MM.1S (cell line): ENCODE results near the gene ZBTB49.

Experiments
- DNase-seq: peaks from one replicate; pipeline ENCODE4 v3.0.0-alpha.2; 2015
- H2AFZ ChIP-seq: fragments of 300-600 bp; sonication (generic); 2 replicates; pipeline ENCODE4 v1.6.0; 2016; ENCODE audit warnings: antibody characterized with exemption, low read length
- H3F3A ChIP-seq: fragments of 300-600 bp; sonication (generic); 2 replicates; pipeline ENCODE4 v1.6.1; 2016; ENCODE audit warnings: mild to moderate bottlenecking, antibody characterized with exemption, low read length, moderate library complexity, mixed read lengths; ENCODE audit not compliant: insufficient read depth
- H3K27ac ChIP-seq: fragments of 300-600 bp; sonication (generic); 2 replicates; pipeline ENCODE4 v1.5.1; 2016; ENCODE audit warnings: mild to moderate bottlenecking, low read length
- H3K27me3 ChIP-seq: fragments of 300-600 bp; sonication (generic); replicated peaks from 2 replicates; pipeline ENCODE4 v1.6.0; 2016; ENCODE audit warnings: low read length; ENCODE audit not compliant: insufficient read depth
- H3K36me3 ChIP-seq: fragments of 300-600 bp; sonication (generic); replicated peaks from 2 replicates; pipeline ENCODE4 v1.6.1; 2016; ENCODE audit warnings: mild to moderate bottlenecking, low read length, mixed read lengths; ENCODE audit not compliant: insufficient read depth
- H3K4me1 ChIP-seq: fragments of 300-600 bp; sonication (generic); 2 replicates; pipeline ENCODE4 v1.6.1; 2016; ENCODE audit warnings: low read length, mixed read lengths
- H3K4me2 ChIP-seq: fragments of 300-600 bp; sonication (generic); 2 replicates; pipeline ENCODE4 v1.6.0; 2016; ENCODE audit warnings: low read depth, low read length
- H3K4me3 ChIP-seq: fragments of 300-600 bp; sonication (generic); 2 replicates; pipeline ENCODE4 v1.5.1; 2016; ENCODE audit warnings: low read length, mixed read lengths
- H3K79me2 ChIP-seq: fragments of 300-600 bp; sonication (generic); 2 replicates; pipeline ENCODE4 v1.6.1; 2016; ENCODE audit warnings: mixed run types, low read length, mixed read lengths
- H3K9ac ChIP-seq: fragments of 300-600 bp; sonication (generic); 2 replicates; pipeline ENCODE4 v1.6.1; 2016; ENCODE audit warnings: low read length, mixed read lengths
- H3K9me2 ChIP-seq: fragments of 300-600 bp; sonication (generic); replicated peaks from 2 replicates; pipeline ENCODE4 v1.6.1; 2016; ENCODE audit warnings: mild to moderate bottlenecking, low read length, mixed read lengths; ENCODE audit not compliant: insufficient read depth
- H3K9me3 ChIP-seq: fragments of 300-600 bp; sonication (generic); replicated peaks from 2 replicates; pipeline ENCODE4 v1.6.1; 2016; ENCODE audit warnings: mild to moderate bottlenecking, low read length, mixed read lengths; ENCODE audit not compliant: insufficient read depth
- H4K20me1 ChIP-seq: fragments of 300-600 bp; sonication (generic); 2 replicates; pipeline ENCODE4 v1.6.1; 2016; ENCODE audit warnings: mild to moderate bottlenecking, low read length, moderate library complexity, mixed read lengths; ENCODE audit not compliant: insufficient read depth
- EZH2 ChIP-seq: fragments of 300-600 bp; sonication (generic); optimal IDR thresholded peaks from 2 replicates; pipeline ENCODE3; 2017; ENCODE audit warnings: low read depth, mild to moderate bottlenecking, antibody characterized with exemption, low read length, mixed read lengths
- EZH2phosphoT487 ChIP-seq: fragments of 300-600 bp; sonication (generic); IDR thresholded peaks from 2 replicates; pipeline ENCODE4 v1.6.1; 2018; ENCODE audit warnings: antibody characterized with exemption, low read length
- TF ChIP-seq, protein P1 (sequence below): fragments of 300-600 bp; sonication (generic); IDR thresholded peaks from 2 replicates; pipeline ENCODE4 v1.5.1; 2016; ENCODE audit warnings: antibody characterized with exemption, low read length, mixed read lengths

ZBTB49 gene

DNA sequence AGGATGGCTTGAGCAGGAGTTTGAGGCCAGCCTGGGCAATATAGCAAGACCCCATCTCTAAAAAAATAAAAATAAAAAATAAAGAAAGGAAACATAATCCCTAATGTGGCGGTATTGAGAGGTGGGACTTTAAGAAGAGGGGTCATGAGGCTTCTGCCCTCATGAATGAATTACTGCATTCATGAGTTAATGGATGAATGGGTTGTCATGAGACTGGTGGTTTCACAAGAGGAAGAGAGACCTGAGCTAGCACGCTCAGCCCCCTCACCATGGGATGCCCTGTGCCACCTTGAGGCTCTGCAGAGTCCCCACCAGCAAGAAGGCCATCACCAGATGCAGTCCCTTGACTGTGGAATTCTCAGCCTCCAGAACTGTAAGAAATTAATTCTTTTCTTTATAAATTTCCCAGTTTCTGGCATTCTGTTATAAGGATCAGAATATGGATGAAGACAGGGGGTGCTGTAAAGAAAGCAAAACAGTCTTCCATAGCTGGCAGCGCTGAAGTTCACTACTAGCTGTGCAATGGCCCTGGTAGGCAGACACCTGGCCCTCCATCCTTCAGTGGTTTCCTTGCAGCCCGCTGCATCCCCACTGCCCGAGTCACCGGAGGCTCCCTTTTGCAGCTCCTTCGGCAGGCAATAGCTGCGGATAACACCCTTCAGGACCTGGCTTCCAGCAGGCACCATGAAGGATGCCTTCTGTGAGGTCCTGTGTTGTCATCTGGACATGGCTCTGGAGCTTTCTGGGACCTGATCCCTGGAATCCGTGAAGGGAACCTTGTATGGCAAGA lies 52.0 kb downstream of the ZBTB49 start:
- Histone ChIP-seq H3K9me2 (no peaks in the 10 kb centered on the region), H3F3A (peaks cover 15% of the 10 kb centered on the region), H3K4me1 (peaks cover 18% of the 10 kb centered on the region), H2AFZ (no peak overlapping the region), H3K36me3 (no peaks in the 10 kb centered on the region), H3K9me3 (no peaks in the 10 kb centered on the region), H3K27me3 (no peaks in the 10 kb centered on the region), H3K79me2 (no peaks in the 10 kb centered on the region), H3K27ac (no peak overlapping the region), H3K4me3 (no peak overlapping the region), H3K9ac (no peak overlapping the region), H3K4me2 (no peak overlapping the region), H4K20me1 (no peaks in the 10 kb centered on the region)
- no peak for DNase-seq
- TF ChIP-seq EZH2phosphoT487 (no peak), EZH2 (no peak)
- TF ChIP-seq, protein P1, sequence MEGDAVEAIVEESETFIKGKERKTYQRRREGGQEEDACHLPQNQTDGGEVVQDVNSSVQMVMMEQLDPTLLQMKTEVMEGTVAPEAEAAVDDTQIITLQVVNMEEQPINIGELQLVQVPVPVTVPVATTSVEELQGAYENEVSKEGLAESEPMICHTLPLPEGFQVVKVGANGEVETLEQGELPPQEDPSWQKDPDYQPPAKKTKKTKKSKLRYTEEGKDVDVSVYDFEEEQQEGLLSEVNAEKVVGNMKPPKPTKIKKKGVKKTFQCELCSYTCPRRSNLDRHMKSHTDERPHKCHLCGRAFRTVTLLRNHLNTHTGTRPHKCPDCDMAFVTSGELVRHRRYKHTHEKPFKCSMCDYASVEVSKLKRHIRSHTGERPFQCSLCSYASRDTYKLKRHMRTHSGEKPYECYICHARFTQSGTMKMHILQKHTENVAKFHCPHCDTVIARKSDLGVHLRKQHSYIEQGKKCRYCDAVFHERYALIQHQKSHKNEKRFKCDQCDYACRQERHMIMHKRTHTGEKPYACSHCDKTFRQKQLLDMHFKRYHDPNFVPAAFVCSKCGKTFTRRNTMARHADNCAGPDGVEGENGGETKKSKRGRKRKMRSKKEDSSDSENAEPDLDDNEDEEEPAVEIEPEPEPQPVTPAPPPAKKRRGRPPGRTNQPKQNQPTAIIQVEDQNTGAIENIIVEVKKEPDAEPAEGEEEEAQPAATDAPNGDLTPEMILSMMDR: no peak

DNA sequence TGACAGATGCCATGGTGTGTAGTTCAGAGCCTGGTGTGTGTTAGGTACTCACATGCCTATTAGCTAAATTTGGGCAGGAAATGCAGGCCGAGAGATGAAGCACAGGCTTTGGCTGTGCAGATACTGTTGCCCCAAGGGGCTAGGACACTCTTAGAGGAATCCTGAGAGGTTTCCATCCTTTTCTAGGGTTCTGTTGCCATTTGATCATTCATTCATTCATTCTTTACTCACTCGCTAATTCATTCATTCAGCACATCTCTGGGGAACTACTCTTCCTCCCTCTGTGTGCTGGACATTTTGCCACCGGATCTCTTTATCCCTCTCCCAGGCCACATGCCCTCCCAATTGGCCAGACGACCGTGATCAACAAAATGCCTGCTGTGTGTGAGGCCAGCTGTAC lies 53.0 kb downstream of the ZBTB49 start:
- Histone ChIP-seq H3K27ac (no peak overlapping the region), H3K4me2 (no peak overlapping the region), H3K4me1 (peaks cover 18% of the 10 kb centered on the region), H3K36me3 (no peaks in the 10 kb centered on the region), H3K79me2 (no peaks in the 10 kb centered on the region), H4K20me1 (no peaks in the 10 kb centered on the region), H3F3A (peaks cover 15% of the 10 kb centered on the region), H3K9me3 (no peaks in the 10 kb centered on the region), H3K9me2 (no peaks in the 10 kb centered on the region), H3K9ac (no peak overlapping the region), H3K27me3 (no peaks in the 10 kb centered on the region), H3K4me3 (no peak overlapping the region), H2AFZ (no peak overlapping the region)
- no peak for DNase-seq
- TF ChIP-seq, protein P1: no peak
- TF ChIP-seq EZH2 (no peak), EZH2phosphoT487 (no peak)

DNA sequence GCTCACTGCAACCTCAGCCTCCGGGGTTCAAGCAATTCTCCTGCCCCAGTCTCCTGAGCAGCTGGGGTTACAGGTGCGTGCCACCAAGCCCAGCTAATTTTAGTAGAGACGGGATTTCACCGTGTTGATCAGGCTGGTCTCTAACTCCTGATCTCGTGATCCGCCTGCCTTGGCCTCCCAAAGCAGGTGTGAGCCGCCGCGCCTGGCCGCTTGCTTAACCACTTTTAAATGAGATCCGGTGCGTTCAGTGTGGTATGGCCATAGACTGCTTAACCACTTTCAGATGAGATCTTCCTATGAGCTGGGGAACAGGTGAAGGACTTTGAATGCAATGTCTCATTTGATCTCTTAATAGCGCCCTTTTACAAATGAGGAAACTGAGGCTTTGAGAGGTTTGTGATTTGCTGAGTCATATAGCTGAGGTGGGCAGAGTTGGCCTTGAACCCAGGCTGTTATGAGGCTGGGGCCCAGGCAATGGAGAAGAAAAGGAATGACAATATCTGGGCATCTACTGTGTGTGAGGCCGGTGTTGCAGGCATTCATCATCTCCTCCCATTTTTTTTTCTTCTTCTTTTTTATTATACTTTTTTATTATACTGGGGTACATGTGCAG lies 55.0 kb downstream of the ZBTB49 start:
- Histone ChIP-seq H3K36me3 (no peaks in the 10 kb centered on the region), H4K20me1 (no peaks in the 10 kb centered on the region), H3K27me3 (no peaks in the 10 kb centered on the region), H3K9ac (peak overlapping the region; percentile 45; the same call in 1 of the 2 replicates), H3K9me2 (no peaks in the 10 kb centered on the region), H3K4me1 (peaks cover 18% of the 10 kb centered on the region), H3F3A (peaks cover 15% of the 10 kb centered on the region), H3K79me2 (no peaks in the 10 kb centered on the region), H3K4me2 (peak overlapping the region; percentile 47), H3K9me3 (no peaks in the 10 kb centered on the region), H3K4me3 (no peak overlapping the region), H3K27ac (peak overlapping the region; percentile 90), H2AFZ (peak overlapping the region; percentile 44)
- DNase-seq: peak; percentile 96
- no peak for TF ChIP-seq EZH2phosphoT487
- TF ChIP-seq EZH2: no peak
- TF ChIP-seq, protein P1: no peak
